DOHH2 (cell line): ENCODE measurements around the gene EIF2S2.

Experiments
- H3F3A ChIP-seq: fragments of 200-600 bp; sonication (generic), shearing (Covaris generic); 2 replicates; pipeline ENCODE4 v1.6.0; 2016; ENCODE audit warnings: antibody characterized with exemption, mild to moderate bottlenecking; ENCODE audit not compliant: control insufficient read depth, insufficient read depth
- H3K27ac ChIP-seq: fragments of 200-600 bp; sonication (generic); 2 replicates; pipeline ENCODE4 v1.5.1; 2014; ENCODE audit warnings: low read depth, mild to moderate bottlenecking, low read length, moderate library complexity
- H3K27me3 ChIP-seq: fragments of 200-600 bp; sonication (generic); 2 replicates; pipeline ENCODE4 v1.6.1; 2014; ENCODE audit warnings: mild to moderate bottlenecking, low read length, mixed read lengths; ENCODE audit not compliant: control insufficient read depth
- H3K36me3 ChIP-seq: fragments of 200-600 bp; sonication (generic); 2 replicates; pipeline ENCODE4 v1.6.1; 2014; ENCODE audit warnings: mild to moderate bottlenecking, low read length, moderate library complexity, mixed read lengths; ENCODE audit not compliant: control insufficient read depth
- H3K4me1 ChIP-seq: fragments of 200-600 bp; sonication (generic); 2 replicates; pipeline ENCODE4 v1.6.1; 2014; ENCODE audit warnings: mild to moderate bottlenecking, low read length, mixed read lengths; ENCODE audit not compliant: control insufficient read depth
- H3K4me2 ChIP-seq: fragments of 200-600 bp; sonication (generic); 2 replicates; pipeline ENCODE4 v1.6.0; 2014; ENCODE audit warnings: mild to moderate bottlenecking, low read length, moderate library complexity
- H3K4me3 ChIP-seq: fragments of 200-600 bp; sonication (generic); 2 replicates; pipeline ENCODE4 v1.5.1; 2014; ENCODE audit warnings: mild to moderate bottlenecking, low read length, mixed read lengths
- H3K79me2 ChIP-seq: fragments of 200-600 bp; sonication (generic); 2 replicates; pipeline ENCODE4 v1.6.1; 2014; ENCODE audit warnings: mild to moderate bottlenecking, low read length, mixed read lengths; ENCODE audit not compliant: control insufficient read depth
- H3K9me2 ChIP-seq: fragments of 200-600 bp; sonication (generic); replicated peaks from 2 replicates; pipeline ENCODE4 v1.6.1; 2014; ENCODE audit warnings: mild to moderate bottlenecking, low read length, mixed read lengths; ENCODE audit not compliant: control insufficient read depth
- H3K9me3 ChIP-seq: fragments of 200-600 bp; sonication (generic); 2 replicates; pipeline ENCODE4 v1.6.1; 2014; ENCODE audit warnings: antibody characterized with exemption, low read length, mixed read lengths; ENCODE audit not compliant: control insufficient read depth, insufficient read depth
- H4K20me1 ChIP-seq: fragments of 200-600 bp; sonication (generic); 2 replicates; pipeline ENCODE4 v1.6.0; 2014; ENCODE audit warnings: low read depth, mild to moderate bottlenecking, antibody characterized with exemption, low read length, moderate library complexity; ENCODE audit not compliant: control insufficient read depth, insufficient read depth
- EZH2phosphoT487 ChIP-seq: fragments of 200-600 bp; sonication (generic); IDR thresholded peaks from 2 replicates; pipeline ENCODE4 v1.6.1; 2017; ENCODE audit warnings: borderline replicate concordance, mild to moderate bottlenecking, antibody characterized with exemption, low read length, moderate library complexity, mixed read lengths
- TF ChIP-seq, protein P1 (sequence below): fragments of 200-600 bp; sonication (generic); IDR thresholded peaks from one replicate; pipeline ENCODE4 v1.5.1; 2014; ENCODE audit warnings: antibody characterized with exemption, mild to moderate bottlenecking, low read depth, low read length; ENCODE audit not compliant: poor library complexity, severe bottlenecking

The EIF2S2 gene

DNA sequence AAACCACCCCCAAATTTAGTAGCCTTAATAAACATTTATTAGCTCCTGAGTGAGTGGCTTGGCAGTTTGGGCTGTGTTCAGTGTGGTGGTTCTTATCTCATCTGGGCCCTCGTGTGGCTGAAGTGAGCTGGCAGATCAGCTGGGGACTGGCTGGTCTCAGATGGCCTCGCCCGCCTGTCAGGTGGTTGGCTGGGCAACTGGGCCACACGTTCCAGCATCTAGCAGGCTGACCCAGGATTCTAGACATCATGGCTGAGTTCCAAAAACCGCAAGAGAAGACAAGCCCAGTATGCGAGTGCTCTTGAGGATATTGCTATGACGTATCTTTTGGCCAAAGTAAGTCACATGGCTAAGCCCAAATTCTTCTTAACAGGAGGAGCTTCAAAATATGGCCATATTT lies 28.9 kb downstream of the EIF2S2 start:
- Histone ChIP-seq H3K27ac (no peak overlapping the region), H4K20me1 (peaks cover 3% of the 10 kb centered on the region), H3F3A (peaks cover 28% of the 10 kb centered on the region), H3K79me2 (peaks cover 14% of the 10 kb centered on the region), H3K27me3 (no peaks in the 10 kb centered on the region), H3K4me3 (no peak overlapping the region), H3K4me2 (no peak overlapping the region), H3K36me3 (peaks cover 92% of the 10 kb centered on the region), H3K9me3 (no peaks in the 10 kb centered on the region), H3K9me2 (no peaks in the 10 kb centered on the region), H3K4me1 (peaks cover 18% of the 10 kb centered on the region)
- TF ChIP-seq, protein P1, sequence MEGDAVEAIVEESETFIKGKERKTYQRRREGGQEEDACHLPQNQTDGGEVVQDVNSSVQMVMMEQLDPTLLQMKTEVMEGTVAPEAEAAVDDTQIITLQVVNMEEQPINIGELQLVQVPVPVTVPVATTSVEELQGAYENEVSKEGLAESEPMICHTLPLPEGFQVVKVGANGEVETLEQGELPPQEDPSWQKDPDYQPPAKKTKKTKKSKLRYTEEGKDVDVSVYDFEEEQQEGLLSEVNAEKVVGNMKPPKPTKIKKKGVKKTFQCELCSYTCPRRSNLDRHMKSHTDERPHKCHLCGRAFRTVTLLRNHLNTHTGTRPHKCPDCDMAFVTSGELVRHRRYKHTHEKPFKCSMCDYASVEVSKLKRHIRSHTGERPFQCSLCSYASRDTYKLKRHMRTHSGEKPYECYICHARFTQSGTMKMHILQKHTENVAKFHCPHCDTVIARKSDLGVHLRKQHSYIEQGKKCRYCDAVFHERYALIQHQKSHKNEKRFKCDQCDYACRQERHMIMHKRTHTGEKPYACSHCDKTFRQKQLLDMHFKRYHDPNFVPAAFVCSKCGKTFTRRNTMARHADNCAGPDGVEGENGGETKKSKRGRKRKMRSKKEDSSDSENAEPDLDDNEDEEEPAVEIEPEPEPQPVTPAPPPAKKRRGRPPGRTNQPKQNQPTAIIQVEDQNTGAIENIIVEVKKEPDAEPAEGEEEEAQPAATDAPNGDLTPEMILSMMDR: no peak
- no peak for TF ChIP-seq EZH2phosphoT487

DNA sequence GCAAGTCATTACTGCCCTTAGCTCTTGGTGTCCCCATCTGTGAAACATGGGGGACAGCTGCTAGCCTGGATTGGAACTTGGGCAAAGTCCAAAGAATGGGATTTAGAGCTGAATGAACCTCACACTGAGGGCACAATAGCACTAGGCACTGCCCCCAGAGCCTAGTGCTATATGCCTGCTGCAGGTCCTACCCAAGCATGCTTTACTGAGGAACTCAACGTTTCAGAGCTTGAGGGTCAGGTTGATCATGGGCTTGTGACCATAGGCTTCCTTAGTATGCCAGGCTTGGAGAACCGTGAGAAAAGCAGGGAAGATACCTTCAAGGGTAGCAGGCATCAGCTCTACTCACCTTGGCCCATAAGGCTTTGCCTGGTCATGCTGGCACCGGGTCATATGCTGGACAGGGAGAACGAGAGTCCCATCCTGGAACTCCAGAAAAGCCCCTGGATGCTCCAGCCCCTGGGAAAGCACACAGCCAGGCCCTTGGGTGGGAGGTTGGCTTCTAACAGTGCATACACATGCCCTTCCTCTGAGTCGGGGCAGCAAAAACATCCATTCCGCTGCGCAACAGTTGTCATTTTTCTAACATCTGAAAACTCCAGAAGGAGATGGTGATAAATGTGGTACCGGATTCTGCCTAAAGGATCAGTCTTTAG lies 29.7 kb downstream of the EIF2S2 start:
- no peak overlapping the region for H3K4me3 ChIP-seq
- peaks cover 93% of the 10 kb centered on the region for H3K36me3 ChIP-seq
- no peak overlapping the region for H3K4me2 ChIP-seq
- no peaks in the 10 kb centered on the region for H3K9me3 ChIP-seq
- H3K79me2 ChIP-seq: peaks cover 9% of the 10 kb centered on the region
- peaks cover 3% of the 10 kb centered on the region for H4K20me1 ChIP-seq
- no peaks in the 10 kb centered on the region for H3K27me3 ChIP-seq
- peaks cover 23% of the 10 kb centered on the region for H3F3A ChIP-seq
- no peaks in the 10 kb centered on the region for H3K9me2 ChIP-seq
- H3K27ac ChIP-seq: no peak overlapping the region
- TF ChIP-seq, protein P1: no peak
- TF ChIP-seq EZH2phosphoT487: no peak
- peaks cover 18% of the 10 kb centered on the region for H3K4me1 ChIP-seq

DNA sequence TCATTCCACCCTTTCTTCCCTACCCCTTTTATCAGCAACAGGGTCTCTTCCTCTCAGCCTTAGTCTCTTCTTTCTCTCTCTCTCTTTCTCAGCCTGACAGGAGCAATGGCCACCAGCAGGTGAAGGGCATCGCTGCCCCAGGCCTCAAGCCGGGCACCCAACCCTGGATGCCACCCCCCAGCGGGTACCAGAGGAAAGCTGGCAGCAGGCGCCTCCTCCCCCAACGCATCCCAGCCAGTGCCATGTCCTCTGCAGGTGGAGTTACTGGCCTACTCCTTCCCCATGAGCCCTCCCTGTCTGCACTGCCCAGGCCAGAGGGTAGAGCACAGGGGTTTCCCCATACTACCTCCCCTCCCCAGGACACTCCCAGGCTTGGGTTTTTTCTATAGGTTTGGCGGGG lies 32.2 kb downstream of the EIF2S2 start:
- Histone ChIP-seq H3K27ac (no peak overlapping the region), H3F3A (peaks cover 12% of the 10 kb centered on the region), H3K79me2 (no peaks in the 10 kb centered on the region), H3K4me3 (no peak overlapping the region), H3K4me1 (peaks cover 18% of the 10 kb centered on the region), H3K27me3 (no peaks in the 10 kb centered on the region), H3K9me3 (no peaks in the 10 kb centered on the region), H3K4me2 (no peak overlapping the region), H3K9me2 (no peaks in the 10 kb centered on the region), H3K36me3 (peaks cover 89% of the 10 kb centered on the region), H4K20me1 (peaks cover 3% of the 10 kb centered on the region; the same call in 1 of the 2 replicates)
- TF ChIP-seq, protein P1: no peak
- TF ChIP-seq EZH2phosphoT487: no peak
